HL-60/S4 treated with retinoic acid at 250 ng/mL for 4 days and 3 days (cell line): Measurements from ENCODE around the gene ADGRD1.

Experiments
- in situ Hi-C: fragments of 300-500 bp; cut with MboI; formaldehyde crosslinking; loops from 2 replicates; pipeline ENCODE4 v1.7.0; 2022; ENCODE audit warnings: low sequenced_read_pairs

ADGRD1 gene

DNA sequence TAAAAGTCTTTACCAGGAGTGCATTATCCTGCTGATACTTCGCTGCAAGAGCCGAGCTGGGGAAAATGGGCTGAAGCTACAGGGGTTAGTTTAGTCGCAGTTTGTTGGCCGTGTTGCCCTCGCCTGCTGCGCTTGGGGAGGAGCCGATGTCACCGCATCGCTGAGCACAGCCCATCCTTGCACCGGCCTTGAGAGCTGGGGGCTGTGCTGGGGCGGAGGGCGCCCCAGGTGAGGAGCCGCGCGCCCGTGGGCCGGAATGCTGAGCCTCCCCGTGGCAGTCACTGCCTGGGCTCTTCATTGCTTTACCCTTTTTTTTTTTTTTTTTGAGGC, 50.0 kb downstream of the ADGRD1 start:
- in situ Hi-C loops, result no loop called here

DNA sequence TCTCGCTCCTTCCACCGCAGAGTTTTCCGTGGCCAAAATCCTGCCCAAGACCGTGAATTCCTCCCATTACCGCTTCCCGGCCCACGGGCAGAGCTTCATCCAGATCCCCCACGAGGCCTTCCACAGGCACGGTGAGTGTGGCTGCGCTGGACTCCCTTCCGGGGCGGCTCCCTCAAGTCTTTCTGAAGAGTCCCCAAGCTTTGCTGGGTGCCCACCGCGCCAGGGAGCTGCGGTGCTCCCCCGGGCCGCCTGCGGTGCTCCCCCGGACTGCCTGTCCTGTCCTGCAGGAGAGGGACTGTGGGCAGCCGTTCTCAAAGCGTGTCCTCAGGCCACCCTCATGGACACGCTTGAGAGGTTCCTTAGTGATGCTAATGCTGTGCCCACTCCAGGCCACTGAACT, 50.5 kb downstream of the ADGRD1 start:
- in situ Hi-C loops, result no loop called here

DNA sequence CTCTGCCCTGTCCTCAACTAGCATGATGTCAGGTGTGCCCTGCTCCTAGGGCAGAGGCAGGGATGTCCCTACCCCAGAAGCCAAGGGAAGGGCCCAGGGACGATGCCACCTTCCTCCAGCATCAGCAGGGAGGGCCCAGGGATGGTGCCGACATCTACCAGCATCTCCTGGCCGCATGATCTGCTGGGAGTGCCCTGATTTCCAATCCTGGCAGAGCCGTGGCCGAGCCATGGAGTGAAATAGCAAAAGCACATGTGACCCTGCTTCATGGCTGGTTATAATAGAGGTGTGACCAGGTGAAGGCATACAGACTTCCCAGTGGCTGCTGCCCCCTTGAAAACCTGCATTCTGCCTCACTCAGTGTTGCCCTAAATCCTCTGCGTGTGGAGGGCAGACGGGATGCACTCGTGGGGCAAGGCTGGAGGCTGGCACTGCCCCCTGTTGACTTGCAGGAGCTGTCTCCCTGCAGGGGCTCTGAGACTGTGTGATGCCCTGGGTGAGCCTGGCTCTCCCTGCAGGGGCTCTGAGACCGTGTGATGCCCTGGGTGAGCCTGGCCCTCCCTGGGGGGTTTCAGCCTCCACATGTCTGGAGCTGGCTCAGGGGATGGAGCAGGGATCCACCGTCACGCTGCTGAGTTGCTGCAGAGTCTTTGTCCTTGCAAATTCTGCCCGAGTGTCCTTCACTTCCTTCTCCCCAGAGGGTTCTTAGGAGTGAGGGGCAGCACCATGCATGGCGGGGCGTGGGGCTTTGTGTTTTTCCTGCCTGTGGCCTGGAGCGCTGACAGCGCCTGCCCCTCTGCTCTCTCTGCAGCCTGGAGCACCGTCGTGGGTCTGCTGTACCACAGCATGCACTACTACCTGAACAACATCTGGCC, 51.7 kb downstream of the ADGRD1 start:
- in situ Hi-C loops, result no loop called here

DNA sequence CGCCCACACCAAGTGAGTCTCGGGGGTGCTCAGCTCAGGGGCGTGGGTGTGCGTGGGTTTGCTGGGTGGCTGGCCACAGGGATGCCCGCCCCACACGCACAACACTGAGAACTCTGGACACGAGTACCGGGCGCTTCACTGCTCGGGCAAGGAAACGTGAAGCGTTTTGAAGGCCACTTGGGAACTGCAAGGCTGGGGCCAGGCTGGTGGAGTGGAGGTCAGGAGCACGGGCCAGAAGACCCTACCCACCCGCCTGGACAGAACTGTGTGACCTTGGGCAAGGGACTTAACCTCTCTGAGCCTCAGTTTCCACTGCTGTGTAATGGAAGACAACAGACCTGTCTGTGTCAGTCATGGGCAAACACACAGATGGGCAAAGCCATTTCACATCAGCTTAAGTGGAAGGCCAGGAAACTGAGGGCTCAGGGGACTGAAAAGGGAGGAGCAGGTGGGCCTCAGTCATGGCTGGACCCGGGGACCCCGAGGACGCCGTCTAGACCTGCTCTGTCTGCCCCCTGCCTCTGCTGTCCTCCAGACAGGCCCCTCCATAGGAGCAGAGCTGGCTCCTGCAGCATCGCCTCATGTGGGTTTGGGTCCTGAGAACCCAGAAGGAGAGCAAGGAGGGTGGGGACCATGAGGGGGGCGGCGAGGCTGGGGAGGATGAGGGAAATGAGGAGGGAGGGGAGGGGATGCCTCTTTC, 52.5 kb downstream of the ADGRD1 start:
- in situ Hi-C loops, result no loop called here

DNA sequence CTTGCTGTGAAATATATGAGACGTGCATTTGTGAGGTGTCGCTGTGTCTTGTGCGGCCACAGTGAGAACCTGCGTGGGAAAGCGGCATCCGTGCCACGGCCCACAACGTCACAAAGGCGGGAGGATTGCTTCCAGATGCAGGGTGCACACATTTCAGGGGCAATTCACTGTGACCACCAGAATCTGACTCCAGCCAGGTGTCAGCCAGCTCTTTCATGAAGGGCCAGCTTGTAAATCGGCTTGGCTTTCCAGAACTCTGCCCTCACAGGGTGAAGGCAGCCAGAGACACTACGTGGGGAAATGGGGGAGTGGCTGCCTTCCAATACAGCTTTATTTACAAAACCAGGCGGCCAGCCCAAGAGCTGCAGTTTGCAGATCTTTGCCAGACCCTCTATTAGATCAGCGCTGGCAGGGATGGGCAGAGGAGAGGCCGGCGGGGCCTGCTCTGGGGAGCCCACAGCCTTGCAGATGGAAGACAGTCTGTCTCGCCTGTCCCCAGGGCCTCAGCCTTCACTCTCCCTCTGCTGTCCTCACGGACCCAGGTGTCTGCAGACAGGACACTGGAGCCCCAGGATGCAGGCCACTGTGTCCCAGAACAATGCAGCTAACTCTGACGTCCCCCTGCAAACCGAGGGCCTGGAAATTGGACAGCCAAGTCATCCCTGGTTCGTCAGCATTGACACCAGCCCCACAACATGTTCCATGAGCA, 53.5 kb downstream of the ADGRD1 start:
- in situ Hi-C loops, result no loop called here

DNA sequence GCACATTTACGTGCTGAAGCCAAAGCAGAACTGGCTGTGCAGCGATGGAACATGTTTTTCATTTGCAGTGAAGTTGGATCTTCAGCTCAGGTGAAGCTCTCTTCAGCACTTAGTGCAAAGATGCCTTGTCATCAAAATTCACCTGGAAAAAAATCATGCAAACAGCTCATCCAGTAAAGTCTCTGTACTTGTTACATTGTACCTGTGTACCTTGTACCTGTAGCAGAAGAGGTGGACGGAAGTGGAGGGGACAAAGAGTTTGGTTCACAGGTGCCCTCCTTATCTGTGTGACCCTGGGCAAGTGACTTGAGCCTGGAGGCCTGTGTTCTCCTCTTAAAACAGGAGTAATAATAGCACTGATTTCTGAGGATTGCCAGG, 54.0 kb downstream of the ADGRD1 start:
- in situ Hi-C loops, result no loop called here

DNA sequence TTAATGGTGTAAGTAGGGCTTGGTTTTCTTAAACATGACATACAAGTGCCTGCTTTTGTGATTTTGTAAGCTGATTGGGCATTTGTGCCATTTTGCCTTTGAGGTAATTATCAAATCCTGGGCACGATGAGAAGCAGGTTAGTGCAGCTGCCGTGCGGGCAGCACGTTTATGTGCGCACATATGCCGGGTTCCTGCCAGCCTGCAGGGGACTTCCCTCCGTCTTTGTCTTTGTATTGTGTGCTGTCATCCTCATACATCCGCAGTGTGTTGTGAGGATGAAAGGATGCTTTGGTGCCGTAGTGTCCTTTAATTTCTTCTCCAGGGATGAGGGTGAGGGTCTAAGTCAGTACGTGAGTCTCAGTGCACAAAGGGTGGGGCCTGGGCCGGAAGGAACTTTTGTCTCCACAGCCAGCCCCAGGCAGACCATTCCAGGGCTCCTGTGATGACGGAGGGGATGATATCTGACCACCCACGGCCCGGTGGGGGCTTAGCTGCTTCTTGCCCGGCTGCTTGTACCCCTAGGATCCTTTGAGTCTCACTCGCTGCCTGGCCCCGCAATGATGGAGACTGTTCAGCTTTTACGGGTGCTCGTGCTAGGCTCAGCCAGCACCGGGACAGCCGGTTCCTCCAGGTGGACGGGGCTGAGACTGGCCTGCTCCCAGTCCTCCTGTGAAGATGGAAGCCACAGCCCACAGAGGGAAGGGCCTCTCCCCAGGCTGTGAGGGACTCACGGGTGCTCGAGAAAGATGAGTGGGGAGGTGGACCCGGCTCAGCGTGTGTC, 54.6 kb downstream of the ADGRD1 start:
- in situ Hi-C loops, result no loop called here

DNA sequence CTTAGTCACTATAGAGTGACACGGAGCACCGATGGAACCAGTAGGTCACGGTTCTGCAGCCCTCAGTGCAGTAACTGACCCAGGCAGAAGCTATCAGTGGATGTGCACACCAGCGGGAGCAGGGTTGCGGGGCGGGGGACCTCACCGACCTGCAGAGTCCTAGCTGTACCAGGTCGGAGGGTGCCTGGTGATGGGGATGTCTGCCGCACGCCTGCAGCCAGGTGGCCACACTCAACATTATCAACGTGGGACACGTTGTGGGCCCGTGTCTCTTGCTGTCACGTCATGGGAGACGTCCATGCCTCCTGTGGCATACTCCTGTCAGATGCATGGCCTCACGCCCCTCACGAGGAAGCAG, 55.2 kb downstream of the ADGRD1 start:
- in situ Hi-C loops, result no loop called here

DNA sequence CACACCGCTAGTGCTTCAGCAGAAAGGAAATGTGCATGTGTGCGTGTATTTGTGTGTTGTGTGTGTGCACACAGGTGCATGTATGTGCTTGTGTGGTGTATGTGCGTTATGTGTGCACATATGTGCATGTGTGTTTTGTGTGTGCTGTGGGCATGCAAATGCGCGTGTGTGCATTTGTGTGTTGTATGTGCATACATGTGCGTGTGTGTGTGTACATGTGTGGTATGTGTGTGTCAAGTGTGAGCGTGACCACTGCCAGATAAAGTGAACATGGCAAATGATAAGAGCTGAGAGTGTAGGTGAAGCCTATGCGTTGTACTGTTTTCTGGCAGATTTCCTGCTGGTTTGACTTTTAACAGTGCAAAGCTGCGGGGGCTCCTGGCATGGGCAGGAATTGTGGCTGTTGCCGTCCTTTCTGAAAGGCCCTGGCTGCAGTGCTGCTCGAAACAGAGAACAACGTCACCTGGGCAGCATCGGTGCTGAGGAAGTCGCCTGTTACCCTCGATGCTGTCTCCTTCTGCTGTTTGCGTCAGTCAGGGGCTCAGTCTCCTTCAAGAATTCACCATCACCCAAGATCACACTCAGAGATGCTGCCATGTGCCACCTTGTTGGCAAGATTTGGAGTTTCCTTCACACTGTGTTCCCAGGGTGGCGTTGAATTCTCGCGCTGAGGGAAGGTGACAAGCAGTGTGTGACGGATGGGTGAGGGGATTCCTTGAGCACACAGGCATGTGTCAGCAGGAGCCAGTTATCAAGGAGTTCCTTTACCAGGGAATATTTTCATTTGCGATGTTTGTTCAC, 56.1 kb downstream of the ADGRD1 start:
- in situ Hi-C loops, result no loop called here

DNA sequence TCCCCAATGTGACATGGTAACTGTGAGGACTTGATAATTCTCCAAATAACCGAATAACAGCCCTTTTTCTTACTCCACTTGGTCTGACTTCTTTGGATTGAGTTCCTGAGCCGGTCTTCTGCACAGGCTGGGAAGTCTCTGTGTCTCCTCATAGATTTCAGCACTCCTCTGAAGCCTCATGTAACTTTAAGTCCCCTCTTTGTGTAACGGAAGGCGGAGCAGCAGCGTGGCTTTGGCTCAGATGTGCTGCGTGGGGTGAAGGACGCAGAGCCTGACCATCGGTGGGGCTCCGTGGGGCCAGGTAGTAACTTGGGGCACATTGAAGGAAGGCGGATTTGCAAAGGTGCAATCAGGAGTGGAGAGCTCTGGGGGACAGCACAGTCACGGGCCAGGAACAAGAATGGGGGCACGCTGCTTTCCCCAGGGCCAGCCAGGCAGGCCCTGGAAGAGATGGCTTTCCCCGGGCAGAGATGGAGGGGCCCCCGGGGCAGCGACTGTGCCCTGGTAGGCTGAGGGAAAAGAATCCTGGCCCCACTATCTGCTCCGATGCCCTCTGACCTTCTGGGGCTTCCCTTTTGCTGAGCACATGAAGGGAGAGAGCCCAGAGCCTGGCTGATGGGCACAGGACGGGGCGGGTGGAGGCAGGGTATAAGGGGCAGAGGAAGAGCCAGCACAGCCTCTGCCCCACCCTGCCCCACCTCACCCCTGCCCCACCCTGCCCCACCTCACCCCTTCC, 56.9 kb downstream of the ADGRD1 start:
- in situ Hi-C loops, result no loop called here

DNA sequence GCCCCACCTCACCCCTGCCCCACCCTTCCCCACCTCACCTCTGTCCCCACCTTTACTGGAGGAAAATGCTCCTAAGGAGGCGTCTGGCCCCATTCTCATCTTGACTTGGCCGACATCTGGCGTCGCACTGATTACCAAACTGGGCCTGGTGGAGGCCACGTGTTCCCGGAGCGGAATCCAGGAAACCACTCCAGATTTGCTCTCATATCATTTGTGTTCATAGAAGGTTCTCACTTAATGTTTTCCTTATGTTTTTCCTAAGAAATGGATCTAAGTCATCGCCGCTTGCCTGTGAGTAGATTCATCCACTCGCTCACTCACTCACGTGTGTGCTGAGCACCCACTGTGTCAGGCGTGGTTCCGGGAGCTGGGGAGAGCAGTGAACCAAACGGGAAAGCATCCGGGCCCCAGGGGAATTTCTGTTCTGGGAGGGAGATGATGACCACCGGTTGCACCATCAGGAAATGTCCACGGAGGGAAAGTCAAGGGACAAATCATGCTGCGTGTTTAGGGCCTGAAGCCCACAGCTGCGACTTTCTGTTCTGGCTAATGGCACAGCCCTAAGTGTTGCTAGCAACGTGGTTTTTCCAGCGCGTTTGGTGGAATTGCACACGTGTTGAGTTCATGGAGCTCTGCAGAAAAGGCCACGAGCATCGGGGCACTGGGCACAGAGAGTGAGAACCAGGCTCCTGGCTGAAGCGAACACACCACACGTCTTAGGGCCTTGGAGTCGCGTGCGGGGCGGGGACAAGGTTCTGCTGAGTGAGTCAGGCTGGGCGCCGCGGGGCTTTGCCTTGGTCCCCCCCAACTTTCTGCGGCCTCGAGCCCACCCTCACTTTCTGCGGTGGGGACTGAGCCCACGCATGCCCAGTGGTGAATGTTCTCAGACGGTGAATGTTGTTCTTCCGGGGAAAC, 57.7 kb downstream of the ADGRD1 start:
- in situ Hi-C loops, result no loop called here

DNA sequence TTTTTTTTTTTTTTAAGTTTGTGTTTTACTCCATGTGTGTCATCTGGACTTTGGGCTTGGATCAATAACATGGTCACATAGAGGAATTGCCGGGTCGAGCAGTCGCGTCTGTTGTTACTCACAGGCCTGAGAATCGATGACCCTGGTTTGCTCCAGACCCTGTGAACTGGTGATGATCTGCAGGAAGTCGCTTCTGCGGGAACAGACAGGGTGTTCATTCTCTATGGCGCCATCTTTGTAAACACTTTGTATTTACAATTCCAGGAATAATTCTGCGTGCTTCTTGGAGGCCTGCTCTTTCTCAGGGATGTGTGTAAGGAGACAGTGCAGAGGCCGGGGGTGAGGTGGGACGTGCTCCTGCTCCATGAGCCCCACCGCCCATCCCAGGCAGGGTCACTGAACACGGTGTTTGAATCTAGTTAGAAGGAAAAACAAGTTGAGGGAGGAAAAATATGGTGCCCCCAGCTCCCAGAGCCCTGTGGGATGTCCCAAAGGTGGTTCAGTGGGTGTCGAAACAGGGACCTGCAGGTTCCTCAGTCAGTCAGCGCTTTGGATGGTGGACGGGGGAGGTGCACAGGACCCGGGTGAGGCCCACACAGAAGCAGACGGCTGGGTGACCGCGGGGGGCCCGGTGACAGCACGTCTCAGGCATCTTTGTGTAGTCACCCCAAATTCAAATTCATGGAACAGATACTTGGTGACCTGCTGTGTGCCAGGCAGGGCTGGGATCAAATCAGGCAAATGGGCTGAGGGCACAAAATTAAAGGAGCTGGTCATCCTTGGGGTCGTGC, 58.8 kb downstream of the ADGRD1 start:
- in situ Hi-C loops, result no loop called here

DNA sequence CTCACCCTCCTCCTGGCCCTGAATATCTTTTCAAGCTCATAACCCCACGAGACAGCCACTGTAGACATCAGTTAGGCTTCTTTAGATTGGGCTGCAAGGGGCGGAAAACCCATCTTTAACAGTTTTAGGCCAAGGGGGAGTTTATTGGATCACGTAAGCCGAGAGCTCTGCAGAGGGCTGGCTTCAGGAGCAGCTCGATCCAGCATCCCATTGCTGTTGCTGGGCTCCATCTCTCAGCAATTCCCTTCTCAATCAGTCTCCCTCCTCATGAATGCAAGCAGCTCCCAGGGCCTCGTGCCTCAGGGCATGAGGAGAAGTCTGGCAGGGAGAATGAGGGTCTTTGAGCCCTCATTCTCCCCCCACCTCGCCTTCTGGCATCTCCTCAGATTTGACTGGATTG, 59.4 kb downstream of the ADGRD1 start:
- in situ Hi-C loops, result no loop called here

DNA sequence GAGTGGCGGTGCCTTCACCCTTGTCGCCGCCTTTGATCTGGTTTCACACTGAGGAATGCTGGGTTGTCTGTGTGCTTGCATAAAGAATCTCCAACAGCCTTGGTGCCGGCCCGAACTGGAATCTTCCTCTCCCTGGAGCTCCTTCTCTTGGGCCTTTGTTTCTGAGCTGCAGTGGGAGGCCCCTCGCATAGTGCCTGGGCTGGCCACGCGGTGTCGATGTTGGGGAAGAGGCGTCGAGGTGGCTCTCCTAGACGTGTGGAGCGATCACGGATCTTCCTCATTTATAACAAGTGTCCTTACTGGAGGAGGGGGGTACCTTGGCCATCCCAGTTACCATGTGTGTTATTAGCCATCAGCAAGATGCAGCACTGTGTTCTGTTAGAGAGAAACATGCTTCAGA, 60.6 kb downstream of the ADGRD1 start:
- in situ Hi-C loops, result no loop called here

DNA sequence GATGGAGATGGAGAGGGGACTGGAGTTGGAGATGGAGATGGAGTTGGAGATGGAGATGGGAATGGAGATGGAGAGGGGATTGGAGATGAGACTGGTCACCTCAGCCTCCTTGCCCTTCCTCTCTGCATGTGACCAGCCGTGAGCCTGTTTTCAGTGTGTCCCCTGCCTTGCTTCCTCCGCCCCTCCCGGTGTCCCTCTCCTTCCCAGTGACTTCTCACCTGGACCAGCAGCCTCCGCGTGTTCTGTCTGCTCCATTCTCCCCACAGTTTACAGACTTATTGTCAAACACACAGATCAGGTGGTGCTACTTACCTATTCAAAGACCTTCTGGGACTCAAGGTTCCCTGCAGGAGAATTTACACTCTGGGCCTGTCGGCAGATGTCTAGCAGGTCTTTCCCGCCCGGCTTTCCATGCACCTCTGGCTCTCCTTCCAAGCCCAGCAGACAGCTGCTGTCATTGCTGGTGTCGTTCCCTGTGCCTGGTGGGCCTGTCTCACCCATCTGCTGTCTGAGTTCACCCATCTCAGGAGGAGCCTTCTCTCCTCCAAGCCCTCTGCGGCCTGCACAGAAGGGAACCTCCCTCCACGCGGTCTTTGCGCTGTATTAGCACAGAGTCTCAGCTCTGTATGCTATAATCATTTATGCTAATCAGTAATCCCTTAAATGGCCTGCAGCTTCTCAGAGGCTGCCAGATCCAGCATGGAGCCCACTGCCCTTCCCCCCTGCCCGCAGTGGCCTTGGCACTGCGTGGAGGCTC, 62.1 kb downstream of the ADGRD1 start:
- in situ Hi-C loops, result no loop called here

DNA sequence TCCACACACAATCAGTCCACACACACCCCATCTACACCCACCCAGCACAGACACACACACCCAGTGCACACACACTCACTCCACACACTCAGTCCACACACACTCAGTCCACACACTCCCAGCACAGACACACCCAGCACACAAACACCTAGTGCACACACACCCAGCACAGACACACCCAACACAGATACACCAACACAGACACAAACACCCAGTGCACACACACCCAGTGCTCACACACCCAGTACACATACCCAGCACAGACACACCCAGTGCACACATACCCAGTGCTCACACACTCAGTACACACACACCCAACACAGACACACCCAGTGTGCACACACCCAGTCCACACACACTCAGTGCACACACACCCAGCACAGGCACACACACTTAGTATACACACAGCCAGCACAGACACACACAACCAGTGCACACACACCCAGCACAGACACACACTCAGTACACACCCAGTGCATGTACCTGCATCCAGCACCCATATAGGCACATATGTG, 63.8 kb downstream of the ADGRD1 start:
- in situ Hi-C loops, result no loop called here

DNA sequence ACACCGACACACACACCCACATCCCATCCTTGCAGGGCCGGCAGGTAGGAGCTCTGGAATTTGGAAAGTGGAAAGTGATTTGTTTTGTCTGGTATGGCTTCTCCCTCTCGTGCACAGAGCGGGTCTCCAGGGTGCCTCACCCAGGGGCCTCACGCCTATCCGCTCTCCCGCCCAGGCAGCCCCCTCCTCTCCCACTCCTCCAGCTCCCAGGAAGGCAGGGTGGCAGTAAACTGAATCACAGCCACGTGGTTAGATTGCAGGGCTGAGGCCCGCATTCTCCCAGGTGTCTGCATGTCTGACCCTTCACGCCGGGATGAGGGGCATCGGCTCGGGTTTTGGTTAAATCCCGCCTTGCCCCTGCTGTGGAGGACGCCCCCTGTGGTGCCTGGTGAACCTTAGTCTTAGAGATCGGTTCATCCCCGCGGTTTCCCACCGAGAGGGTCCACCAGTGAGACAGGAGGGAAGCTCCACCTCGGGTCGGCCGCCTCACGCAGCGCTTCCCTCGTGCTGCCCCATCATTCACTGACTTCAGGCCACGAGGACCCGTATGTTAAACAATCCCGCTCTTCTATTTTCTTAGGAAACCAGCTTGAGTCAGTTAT, 64.4 kb downstream of the ADGRD1 start:
- in situ Hi-C loops, result no loop called here
